ENCODE measurements around the gene PIK3C2G.

DNA sequence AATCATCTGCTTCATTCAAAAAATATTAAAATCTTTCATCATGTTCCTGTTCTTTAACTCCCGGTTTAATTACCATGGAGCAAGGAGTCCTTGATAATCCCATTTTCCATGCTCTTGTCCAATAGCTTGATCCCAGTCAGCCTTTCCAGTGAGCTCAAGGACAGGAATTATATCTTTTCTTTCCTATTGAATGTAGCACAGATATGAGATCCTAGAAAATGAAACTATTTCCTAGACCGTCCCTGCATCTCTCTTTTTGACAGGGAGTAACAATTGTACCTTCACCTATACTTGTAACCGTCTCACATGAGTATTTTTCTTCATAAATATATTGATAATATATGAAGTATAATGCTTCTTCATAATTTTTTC, 35.6 kb downstream of the PIK3C2G start:
- TF ChIP-seq, protein P1, sequence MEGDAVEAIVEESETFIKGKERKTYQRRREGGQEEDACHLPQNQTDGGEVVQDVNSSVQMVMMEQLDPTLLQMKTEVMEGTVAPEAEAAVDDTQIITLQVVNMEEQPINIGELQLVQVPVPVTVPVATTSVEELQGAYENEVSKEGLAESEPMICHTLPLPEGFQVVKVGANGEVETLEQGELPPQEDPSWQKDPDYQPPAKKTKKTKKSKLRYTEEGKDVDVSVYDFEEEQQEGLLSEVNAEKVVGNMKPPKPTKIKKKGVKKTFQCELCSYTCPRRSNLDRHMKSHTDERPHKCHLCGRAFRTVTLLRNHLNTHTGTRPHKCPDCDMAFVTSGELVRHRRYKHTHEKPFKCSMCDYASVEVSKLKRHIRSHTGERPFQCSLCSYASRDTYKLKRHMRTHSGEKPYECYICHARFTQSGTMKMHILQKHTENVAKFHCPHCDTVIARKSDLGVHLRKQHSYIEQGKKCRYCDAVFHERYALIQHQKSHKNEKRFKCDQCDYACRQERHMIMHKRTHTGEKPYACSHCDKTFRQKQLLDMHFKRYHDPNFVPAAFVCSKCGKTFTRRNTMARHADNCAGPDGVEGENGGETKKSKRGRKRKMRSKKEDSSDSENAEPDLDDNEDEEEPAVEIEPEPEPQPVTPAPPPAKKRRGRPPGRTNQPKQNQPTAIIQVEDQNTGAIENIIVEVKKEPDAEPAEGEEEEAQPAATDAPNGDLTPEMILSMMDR (conservative IDR thresholded peaks at IDR 0.05; ENCODE audit: low read length) = no peak
- no peak for TF ChIP-seq EZH2phosphoT487 (IDR thresholded peaks at IDR 0.05; ENCODE audit: borderline replicate concordance)

All from Loucy (cell line).